ENCODE data around the gene CCDC184.

CCDC184 gene

DNA sequence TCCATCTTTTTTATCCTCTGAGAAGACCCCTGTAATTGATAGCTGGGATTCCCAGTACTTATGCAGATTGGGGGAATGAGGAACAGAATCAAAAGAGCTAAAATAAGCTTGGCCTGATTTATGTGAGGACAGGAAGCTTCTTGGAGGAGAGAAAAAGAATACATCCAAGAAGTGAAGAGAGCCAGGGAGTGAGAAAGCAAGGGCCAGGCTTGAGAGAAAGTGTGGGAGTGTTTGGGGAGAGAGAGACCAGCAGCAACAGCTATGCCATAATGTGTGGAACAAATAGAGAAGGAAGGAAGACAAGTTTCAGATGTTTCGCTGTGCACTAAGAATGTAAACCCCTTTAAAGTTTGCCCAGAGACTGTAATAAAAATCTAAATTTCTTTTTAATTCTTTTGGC is 4.0 kb upstream of the CCDC184 start:
- DNase-seq (ENCODE audit: low read depth in 3 of 3) = no peak

GRCh38 chr12:48180424-48180823 is 3.0 kb upstream of the CCDC184 start:
- no peak for DNase-seq (ENCODE audit: low read depth in 3 of 3)

DNA sequence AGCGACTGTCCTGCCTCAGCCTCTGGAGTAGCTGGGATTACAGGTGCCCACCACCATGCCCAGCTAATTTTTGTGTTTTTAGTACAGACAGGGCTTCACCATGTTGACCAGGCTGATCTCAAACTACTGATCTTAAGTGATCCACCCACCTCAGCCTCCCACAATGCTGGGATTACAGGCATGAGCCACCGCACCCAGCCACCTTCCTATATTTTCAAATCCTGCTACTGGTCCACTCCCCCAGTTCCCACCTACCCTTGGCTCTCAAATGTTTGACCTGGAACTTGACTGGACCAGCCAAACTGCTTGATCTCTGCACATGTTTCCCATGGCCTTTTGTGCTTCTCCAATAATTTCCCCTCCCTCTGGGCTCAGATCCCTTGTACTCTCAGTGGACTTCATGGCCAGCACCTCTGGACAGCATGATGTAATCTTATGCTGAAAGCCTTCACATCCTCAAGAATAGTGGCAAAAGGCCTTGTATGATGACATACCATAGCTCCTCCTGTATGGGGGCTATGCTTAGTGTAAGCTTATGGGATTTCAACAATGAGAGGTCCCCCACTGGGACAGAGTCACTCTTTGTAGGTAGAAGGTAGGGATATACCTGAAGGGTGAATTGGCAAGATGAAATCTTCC is 2.5 kb upstream of the CCDC184 start:
- DNase-seq (ENCODE audit: low read depth in 3 of 3) = no peak

- no peak for DNase-seq (ENCODE audit: low read depth in 3 of 3)
These were observed 813 bp upstream of the CCDC184 start for GRCh38 chr12:48182631-48183030.

DNA sequence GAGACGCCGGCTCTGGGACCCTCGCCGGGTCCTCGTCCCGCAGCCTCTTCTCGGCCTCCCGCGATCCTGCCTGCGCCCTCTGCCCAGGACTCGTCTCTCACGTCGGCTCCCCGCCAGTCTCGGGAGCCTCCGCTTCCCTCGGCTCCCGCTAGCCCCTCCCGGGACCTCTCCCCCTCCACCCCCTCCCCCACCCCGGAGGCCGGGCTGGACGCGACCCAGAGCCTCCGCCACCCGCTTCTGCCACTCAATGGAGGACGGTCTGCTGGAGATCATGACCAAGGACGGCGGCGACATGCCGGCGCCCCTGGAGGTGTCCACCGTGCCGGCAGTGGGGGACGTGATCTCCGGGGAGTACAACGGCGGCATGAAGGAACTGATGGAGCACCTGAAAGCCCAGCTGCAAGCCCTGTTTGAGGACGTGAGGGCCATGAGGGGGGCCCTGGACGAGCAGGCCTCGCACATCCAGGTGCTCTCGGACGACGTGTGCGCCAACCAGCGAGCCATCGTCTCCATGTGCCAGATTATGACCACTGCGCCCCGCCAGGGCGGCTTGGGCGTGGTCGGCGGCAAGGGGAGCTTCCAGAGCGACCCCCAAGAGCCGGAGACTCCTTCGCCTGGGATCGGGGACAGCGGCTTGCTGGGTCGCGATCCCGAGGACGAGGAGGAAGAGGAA is 568 bp downstream of the CCDC184 start:
- no peak for DNase-seq (ENCODE audit: low read depth in 3 of 3)

DNA sequence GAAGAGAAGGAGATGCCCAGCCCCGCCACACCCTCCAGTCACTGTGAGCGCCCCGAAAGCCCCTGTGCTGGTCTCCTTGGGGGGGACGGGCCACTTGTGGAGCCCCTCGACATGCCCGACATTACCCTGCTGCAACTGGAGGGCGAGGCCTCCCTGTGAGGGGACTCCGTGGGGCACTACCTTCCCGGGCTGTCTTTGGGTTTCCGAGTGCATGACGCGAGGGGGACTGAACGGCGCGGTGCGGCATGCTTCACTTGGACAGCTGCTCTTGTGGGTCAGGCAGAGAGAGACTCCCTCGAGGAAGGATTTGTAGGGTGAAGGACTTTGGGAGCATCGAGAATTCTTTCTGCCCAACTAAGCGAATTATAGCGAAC is 1.1 kb downstream of the CCDC184 start:
- no peak for DNase-seq (ENCODE audit: low read depth in 3 of 3)

DNA sequence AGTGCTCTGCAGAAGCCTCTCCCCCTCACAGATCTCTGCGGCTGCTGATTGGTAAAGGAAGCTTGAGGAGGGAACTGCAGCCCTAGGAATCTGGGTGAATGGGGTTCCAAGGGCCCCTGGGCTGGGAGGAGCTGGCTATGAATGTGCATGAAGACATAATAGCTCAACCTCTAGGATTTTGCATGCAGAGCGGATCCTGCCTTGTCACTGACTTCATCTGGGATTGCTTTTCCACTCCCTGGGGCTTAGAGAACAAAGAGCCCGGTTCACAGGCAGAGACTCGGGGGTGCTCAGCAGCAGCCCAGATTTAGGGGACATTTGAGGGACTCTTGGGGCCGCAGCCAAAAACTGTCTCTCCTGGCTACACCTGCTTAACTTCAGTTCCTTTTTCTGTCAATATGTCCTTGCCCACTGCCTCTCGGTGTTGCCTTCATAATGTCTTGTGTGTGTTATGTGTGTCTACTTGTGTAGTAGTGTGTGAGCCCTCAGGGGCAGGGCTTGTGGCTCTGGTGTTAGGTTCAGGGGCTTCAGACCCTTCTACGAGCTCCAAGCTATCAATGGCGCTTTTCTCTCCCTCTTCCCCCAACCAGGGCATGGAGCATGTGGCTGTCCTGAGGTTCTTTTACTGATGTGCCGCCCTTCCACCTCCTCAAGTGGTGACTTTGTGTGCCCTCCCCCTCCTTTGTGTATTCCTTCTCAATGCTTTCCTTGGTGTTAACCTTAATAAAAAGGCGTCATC is 1.9 kb downstream of the CCDC184 start:
- no peak for DNase-seq (ENCODE audit: low read depth in 3 of 3)

DNA sequence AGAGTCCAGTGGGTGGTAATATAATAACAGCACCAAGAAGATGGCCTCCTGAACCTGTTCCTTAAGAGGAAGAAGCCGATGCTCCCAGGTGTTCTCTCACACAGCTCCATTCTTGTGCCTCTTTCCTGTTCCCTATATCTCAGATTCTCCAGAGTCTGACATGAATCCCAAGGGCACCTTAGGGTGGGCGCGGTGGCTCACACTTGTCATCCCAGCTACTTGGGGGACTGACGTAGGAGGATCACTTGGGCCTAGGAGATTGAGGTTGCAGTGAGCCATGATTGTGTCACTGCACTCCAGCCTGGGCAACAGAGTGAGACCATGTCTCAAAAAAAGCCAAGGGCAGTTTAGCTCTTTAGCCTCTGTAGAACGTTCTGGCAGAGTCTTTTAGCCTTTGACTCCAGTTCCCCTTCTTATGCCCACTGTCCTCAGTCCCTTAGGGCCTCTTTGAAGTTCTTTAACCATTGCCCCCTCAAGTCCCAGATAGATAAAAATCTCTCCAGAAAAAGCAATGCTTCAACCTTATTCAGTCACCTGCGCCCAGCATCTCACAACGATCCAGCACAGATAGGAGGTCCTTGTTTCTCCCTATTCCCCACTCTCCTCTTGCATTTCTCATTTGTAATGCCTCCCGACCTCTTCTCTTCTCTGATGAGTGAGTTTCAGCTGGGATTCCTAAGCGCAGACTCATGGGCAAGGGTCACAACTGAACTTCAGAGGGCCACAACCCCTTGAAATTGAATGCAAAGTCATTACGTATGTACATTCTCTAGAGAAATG is 4.7 kb downstream of the CCDC184 start:
- DNase-seq (ENCODE audit: low read depth in 3 of 3) = no peak

GRCh38 chr12:48189331-48190125 is 6.1 kb downstream of the CCDC184 start:
- DNase-seq (ENCODE audit: low read depth in 3 of 3) = peak in 2 of 3 experiments; percentile 60 to 62

DNA sequence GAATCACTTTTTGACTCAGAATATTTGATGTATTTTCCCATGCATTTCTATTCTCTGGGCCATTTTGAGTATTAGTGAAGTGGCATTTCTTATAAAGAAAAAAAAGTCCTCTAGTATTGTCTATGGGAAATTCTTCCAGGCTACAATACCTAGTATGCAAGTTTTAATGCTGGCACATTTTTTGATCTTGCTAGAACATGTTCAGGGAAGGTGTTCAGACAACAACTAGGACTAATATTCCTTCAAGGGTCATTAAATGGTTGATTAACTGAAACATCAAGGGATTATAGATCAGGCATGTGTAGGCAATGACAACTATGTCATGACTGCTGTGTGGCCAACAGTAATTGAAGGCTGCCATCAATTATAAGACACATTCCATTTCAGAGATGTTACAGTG is 7.7 kb downstream of the CCDC184 start:
- no peak for DNase-seq (ENCODE audit: low read depth in 3 of 3)

GRCh38 chr12:48192861-48193260 is 9.4 kb downstream of the CCDC184 start:
- DNase-seq (ENCODE audit: low read depth in 3 of 3) = no peak

DNA sequence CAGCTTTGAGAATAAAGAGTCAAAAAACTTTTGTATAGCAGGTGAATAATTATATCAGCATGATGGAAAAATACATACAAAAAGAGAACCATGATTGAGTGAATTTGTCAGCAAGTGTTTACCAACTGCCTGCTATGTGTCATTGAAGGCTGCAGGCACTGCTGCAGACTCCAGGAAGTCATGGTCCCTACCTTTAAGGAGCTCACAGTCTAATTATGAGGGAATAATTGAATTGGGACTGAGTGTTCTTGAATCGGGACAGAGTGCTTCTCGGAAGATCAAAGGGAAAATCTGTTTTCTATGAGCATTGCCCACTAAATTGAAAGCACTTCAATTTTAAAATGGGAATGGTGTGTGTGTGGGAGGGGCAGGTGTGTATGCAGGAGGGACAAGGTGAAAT is 10.2 kb downstream of the CCDC184 start:
- no peak for DNase-seq (ENCODE audit: low read depth in 3 of 3)

DNA sequence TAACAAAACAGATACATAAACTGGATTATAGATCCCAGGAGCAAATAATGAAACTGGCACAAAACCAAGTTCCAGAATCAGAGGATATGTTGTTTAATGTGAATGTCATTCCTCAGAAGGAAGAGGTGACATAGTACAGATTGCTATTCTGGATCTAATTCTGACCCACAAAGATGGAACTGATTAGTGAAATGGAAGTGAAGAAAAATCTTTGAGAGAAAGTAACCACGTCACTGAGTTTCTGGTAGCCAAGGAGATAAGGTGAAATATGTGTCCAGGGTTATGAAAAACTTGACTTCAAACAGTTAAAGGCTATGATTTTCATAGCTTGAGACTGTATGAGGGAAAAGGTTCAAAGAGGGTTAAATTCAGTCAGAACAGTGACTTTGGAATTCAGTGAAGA is 11.4 kb downstream of the CCDC184 start:
- no peak for DNase-seq (ENCODE audit: low read depth in 3 of 3)

DNA sequence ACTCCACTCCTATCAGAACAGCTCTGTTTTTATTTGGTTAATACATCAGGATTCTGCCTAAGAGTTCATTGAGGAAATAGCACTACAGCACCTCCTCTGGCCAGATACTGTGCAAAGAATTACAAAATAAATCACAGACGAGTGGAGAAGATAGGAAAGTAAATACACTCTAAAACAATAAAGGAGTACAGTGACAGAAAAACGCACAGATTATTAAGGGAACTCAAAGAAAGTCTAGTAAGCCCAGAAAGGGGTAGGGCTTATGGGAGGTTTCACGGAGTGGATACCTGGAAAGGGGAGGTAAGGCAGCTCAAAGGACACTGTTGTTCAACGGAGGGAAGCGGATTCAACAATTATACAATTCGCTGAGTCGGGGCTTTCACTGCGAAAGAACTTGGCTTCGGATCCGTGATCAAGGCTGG is 14.1 kb downstream of the CCDC184 start:
- no peak for DNase-seq (ENCODE audit: low read depth in 3 of 3)

DNA sequence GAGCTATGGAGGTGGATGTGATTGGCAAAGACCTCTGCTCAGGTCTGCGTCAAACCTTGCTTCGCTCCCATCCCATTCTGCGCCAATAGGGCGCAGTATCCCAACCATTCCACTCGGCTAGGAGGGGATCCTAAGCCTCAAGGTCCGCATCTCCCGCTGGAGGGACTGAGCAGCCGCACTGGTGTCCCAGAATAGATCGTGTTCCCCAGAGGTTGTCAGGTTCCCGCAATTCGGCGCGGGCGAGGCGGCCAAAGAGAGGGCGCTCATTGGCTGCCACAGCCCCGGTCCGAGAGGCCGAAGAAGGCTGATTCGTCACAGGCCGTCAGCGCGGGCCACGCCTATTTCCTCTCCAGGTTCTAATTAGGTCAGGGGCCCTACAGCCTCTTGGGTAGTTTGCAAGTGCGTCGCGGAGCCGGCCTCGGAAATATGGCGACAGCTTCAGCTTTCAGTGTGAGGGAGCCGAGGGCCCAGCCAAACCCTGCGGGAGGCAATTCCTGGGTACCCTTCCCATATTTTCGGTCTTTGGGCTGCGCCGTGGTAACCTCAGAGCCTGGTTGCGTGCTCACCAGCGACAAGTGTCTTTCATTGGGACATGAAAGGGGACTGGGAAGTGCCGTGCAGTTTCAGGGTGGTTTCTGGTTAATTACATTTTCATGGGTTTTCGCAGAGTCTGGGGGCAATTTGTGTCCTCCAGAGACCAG is 14.7 kb downstream of the CCDC184 start:
- peak; percentile 84 to 94 (median 84) for DNase-seq (ENCODE audit: low read depth in 3 of 3)

GRCh38 chr12:48198672-48198971 is 15.2 kb downstream of the CCDC184 start:
- no peak for DNase-seq (ENCODE audit: low read depth in 3 of 3)

GRCh38 chr12:48198985-48199384 is 15.5 kb downstream of the CCDC184 start:
- DNase-seq (ENCODE audit: low read depth in 3 of 3) = no peak

GRCh38 chr12:48199774-48200221 is 16.4 kb downstream of the CCDC184 start:
- DNase-seq (ENCODE audit: low read depth in 3 of 3) = no peak

GRCh38 chr12:48201091-48201490 is 17.6 kb downstream of the CCDC184 start:
- no peak for DNase-seq (ENCODE audit: low read depth in 3 of 3)

DNA sequence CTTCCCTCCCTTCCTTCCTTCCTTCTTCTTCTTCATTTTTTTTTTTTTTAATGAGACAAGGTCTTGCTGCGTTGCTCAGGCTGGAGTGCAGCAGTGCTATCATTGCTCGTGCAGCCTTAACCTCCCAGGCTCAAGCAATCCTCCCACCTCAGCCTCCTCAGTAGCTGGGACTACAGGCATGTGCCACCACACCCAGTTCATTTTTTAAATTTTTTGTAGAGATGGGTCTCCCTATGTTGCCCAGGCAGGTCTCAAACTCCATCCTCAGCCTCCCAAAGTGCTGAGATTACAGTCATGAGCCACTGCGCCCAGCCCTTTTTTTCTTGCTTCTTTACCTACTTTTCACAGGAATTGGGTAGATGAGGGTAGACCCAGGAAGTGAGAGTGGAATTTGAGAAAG is 18.1 kb downstream of the CCDC184 start:
- DNase-seq (ENCODE audit: low read depth in 3 of 3) = no peak

DNA sequence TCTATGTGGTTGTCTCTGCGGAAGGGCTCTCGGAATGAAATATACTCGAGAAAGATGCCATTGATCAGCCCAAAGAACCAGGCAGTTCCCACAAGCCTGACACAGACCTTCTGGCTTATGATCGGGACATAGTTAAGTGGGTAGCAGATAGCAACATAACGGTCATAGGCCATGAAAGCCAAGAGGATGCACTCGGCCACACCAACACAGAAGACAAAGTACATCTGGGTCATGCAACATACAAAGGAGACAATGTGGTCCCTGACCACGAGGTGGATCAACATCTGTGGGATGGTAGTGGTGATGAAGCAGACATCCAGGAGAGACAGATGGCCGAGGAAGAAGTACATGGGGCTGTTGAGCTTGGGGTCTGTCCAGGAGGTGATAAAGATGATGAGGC is 19.3 kb downstream of the CCDC184 start:
- DNase-seq (ENCODE audit: low read depth in 3 of 3) = no peak

All from stimulated activated CD4-positive, alpha-beta T cell treated with anti-CD3 and anti-CD28 coated beads, TNF-alpha, amount 100 ng/mL, for 24 hours (primary cell).